GM13976 (cell line): ENCODE measurements around the gene CYREN.

Experiments
- DNase-seq: peaks from one replicate; pipeline ENCODE4 v3.0.0; 2012; ENCODE audit warnings: low spot score
- in situ Hi-C: fragments of 300-500 bp; cut with MboI; formaldehyde crosslinking; loops from one replicate; pipeline ENCODE4 v1.12.0; 2022; ENCODE audit warnings: low sequenced_read_pairs, mixed read lengths, inconsistent platforms; ENCODE audit not compliant: unreplicated experiment
- TF ChIP-seq, protein P1 (sequence below): IDR thresholded peaks from 2 replicates; pipeline ENCODE4 v1.5.1; 2012; ENCODE audit warnings: borderline replicate concordance, mild to moderate bottlenecking; ENCODE audit not compliant: insufficient read depth; ENCODE audit errors: extremely low read depth, missing control alignments, control extremely low read depth

The CYREN gene

DNA sequence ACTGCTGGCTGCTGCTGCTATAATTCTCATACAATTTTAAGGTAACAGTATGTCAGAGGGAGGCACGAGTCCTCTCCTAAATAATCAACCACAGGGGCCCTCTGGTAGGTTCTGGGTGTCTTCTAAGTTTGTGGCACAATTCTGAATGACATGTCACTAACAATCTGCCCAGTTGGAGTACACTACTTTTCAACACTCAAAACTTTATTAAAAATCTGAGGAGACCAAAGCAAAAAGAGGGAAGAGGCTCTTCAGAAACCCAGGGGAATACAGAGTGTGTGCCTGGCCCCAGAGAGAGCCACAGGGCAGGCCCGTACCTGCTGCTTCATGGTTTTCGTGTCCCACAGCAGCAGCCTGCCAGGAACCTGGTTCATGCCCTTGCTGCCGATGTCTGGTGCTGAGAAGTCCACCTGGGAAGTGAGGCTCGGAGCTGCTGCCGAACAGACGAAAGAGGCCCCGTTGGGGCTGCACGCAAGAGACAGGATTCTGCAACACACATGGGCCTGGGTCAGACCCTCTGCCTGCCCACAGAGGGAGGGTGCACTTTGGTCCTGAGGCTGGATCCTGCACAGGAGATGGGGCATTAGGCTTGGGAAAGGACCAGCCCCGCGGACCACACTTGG, 22.5 kb upstream of the CYREN start:
- no peak for DNase-seq
- TF ChIP-seq, protein P1, sequence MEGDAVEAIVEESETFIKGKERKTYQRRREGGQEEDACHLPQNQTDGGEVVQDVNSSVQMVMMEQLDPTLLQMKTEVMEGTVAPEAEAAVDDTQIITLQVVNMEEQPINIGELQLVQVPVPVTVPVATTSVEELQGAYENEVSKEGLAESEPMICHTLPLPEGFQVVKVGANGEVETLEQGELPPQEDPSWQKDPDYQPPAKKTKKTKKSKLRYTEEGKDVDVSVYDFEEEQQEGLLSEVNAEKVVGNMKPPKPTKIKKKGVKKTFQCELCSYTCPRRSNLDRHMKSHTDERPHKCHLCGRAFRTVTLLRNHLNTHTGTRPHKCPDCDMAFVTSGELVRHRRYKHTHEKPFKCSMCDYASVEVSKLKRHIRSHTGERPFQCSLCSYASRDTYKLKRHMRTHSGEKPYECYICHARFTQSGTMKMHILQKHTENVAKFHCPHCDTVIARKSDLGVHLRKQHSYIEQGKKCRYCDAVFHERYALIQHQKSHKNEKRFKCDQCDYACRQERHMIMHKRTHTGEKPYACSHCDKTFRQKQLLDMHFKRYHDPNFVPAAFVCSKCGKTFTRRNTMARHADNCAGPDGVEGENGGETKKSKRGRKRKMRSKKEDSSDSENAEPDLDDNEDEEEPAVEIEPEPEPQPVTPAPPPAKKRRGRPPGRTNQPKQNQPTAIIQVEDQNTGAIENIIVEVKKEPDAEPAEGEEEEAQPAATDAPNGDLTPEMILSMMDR = no peak
- in situ Hi-C loops = no loop called here

DNA sequence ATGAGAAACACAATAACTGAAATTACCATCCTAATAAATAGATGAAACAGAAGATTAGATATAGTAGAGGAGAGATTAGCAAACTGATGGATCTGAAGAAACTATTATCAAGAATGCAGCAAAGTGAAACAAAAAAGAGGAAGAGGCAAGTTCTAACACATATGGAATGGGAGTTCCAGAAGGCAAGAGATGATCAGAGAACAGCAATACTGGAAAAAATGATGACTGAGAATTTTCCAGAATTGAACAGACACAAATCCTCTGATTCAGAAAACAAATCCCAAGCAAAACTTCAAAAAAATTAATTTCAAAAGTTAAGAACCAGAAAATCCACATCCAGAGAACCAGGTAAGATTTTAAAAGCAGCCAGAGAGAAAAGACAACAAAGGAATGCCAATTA, 20.2 kb upstream of the CYREN start:
- TF ChIP-seq, protein P1 = no peak
- in situ Hi-C loops = no loop called here
- no peak for DNase-seq

DNA sequence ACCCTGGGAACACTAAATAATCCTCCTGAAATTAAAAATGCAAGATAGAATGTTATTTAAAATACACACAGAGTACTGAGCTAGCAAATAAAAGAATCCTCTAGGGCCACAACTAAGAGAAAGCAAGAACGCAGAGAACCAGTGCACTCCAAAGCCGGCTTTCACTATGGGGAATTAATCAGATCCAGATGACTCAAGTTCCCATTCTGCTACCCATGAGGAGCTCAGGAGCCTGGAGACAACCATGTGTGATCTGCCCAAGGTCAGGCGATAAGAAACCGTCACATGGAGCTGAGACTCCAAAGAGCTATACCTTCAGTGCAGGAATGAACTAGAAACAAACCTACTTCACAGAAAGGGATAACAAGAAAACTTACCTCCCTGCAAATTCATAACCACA, 19.5 kb upstream of the CYREN start:
- in situ Hi-C loops = no loop called here
- TF ChIP-seq, protein P1 = no peak
- DNase-seq = no peak

DNA sequence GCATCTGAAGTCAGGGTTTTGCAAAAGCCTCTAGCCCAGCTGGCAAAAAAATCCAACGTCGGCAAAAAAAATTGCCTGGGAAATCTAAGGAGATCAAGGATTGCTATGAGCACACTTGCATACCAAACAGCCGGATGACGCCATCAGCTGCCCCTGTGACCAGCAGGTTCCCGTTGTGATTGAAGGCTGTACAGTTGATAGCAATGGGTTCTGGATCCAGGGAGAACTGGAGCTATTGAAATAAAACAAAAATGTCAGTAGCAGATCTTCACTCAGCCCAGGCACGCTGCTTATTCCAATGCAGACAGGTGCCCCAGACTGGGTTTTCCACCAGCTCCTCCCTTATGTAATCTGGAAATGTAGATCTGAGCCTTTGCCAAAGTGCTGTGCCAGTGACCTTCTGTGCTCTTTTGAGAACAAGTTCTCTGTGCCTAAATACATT, 18.7 kb upstream of the CYREN start:
- DNase-seq = no peak
- in situ Hi-C loops = no loop called here
- TF ChIP-seq, protein P1 = no peak

DNA sequence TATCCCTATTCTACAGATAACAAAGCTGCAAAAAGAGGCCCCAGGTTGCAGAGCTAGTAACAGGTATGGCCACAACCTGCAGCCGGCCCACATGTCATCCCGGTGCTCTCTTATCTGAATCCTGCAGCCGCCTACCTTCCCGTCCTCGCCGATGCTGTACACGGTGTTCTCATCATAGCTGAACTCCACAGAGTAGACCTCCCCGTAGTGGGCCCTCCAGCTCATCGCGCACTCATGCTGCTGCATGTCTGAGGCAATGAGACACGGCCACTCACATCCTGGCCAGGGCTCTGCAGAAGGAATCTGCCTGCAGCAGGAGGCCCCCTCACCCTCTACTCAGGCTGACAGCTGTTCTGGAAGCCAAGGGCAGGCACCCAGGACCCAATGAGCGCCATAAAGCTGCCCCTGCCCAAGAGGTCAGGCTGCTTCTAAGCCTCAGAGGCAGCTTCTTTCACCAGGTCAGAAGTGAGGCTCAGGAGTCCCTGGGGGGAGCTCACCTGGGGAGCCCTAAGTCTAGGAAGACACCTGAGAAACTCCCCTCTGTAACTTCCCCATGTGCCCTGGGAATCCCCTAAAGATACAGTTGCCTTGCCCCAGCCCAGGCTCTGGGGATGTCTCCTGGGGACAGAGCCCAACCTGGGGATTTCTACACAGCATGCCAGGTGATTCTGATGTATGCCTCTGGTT, 17.9 kb upstream of the CYREN start:
- DNase-seq = peak; percentile 58
- in situ Hi-C loops = no loop called here
- TF ChIP-seq, protein P1 = no peak

DNA sequence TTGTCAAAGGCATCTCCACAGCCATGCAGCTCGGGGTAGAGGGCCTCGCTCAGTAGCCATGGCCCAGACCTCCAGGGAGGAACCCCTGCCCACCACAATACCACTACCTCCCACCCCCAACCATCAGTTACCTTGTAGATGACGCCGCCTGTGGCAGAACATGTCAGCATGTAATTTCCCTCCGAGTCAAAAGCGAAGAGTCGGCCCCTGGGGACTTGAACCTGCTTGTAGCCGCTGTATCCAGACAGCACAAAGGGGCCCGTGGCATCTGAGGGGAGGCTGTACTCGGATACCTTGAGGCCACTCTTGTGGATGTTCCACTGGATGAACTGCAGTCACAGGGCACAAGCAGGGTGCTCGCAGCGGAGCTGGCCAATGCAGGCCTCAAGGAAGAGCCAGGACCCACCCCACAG, 16.3 kb upstream of the CYREN start:
- TF ChIP-seq, protein P1 = no peak
- in situ Hi-C loops = no loop called here
- peak; percentile 88 for DNase-seq
